Measurements from ENCODE around the gene THRAP3.

Gene THRAP3

DNA sequence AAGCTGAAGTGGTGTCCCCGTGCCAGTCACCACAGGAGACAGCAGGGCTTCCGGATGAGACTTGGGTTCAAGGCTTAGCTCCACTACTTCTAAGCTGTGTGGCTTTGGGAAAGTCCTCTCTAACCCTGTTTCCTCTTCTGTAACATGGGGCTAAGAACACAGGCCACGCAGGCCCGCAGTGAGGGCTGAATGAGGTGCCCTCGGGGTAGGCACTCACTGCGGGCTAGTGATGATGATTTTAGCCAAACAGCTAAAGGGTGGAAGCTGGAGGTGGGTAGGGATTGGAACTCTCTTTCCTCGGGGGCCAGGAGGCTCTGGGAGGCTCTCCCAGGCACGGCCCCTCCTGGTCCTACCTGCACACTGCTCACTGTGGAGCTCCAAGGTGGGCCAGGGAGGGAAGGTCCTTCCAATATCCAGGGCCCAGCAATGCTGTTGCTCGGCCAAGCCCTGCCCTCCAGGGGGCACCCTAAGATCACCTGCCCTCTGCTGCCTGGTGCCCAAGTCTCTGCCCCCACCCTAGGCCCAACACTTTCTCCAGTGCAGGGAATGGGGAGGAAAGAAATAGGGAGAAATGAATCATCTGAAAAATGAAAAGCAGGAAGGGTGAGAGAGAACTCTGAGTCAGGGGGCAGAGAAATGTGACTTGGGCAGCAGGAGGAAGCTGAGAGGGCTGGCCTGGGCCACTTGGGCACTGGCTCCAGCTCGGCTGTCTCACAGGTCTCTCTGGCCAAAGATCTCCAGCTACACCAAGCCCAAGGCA, 118.4 kb downstream of the THRAP3 start:
- no peak overlapping the region for H3K4me3 ChIP-seq (ENCODE audit: low read depth, low read length)
- in situ Hi-C loops (cut with HindIII; ENCODE audit: low sequenced_read_pairs) = no loop called here
- TF ChIP-seq, protein P1, sequence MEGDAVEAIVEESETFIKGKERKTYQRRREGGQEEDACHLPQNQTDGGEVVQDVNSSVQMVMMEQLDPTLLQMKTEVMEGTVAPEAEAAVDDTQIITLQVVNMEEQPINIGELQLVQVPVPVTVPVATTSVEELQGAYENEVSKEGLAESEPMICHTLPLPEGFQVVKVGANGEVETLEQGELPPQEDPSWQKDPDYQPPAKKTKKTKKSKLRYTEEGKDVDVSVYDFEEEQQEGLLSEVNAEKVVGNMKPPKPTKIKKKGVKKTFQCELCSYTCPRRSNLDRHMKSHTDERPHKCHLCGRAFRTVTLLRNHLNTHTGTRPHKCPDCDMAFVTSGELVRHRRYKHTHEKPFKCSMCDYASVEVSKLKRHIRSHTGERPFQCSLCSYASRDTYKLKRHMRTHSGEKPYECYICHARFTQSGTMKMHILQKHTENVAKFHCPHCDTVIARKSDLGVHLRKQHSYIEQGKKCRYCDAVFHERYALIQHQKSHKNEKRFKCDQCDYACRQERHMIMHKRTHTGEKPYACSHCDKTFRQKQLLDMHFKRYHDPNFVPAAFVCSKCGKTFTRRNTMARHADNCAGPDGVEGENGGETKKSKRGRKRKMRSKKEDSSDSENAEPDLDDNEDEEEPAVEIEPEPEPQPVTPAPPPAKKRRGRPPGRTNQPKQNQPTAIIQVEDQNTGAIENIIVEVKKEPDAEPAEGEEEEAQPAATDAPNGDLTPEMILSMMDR (IDR thresholded peaks at IDR 0.05; ENCODE audit: low read depth, low read length, missing control alignments) = peak; percentile 71
- DNase-seq (ENCODE audit: low read depth) = no peak

- DNase-seq (ENCODE audit: low read depth) = no peak
- in situ Hi-C loops (cut with HindIII; ENCODE audit: low sequenced_read_pairs) = no loop called here
- no peak overlapping the region for H3K4me3 ChIP-seq (ENCODE audit: low read depth, low read length)
- TF ChIP-seq, protein P1 (IDR thresholded peaks at IDR 0.05; ENCODE audit: low read depth, low read length, missing control alignments) = no peak
Observed at GRCh38 chr1:36343651-36344394, 119.6 kb downstream of the THRAP3 start.

DNA sequence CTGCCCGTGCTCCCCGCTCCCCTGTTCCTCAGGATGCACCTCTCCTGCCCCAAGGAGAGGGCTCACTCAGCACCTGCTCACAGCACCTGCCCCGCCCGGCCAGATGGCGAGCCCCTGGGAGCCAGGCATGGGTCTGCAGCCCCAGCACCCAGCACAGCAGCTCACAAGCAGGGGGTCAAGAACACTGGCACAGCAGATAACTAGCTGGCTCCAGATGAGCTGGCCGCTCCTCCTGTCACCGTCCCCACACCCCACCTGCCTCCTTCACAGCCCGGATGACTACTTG, 120.1 kb downstream of the THRAP3 start:
- TF ChIP-seq, protein P1 (IDR thresholded peaks at IDR 0.05; ENCODE audit: low read depth, low read length, missing control alignments) = no peak
- DNase-seq (ENCODE audit: low read depth) = no peak
- no peak overlapping the region for H3K4me3 ChIP-seq (ENCODE audit: low read depth, low read length)
- in situ Hi-C loops (cut with HindIII; ENCODE audit: low sequenced_read_pairs) = no loop called here

DNA sequence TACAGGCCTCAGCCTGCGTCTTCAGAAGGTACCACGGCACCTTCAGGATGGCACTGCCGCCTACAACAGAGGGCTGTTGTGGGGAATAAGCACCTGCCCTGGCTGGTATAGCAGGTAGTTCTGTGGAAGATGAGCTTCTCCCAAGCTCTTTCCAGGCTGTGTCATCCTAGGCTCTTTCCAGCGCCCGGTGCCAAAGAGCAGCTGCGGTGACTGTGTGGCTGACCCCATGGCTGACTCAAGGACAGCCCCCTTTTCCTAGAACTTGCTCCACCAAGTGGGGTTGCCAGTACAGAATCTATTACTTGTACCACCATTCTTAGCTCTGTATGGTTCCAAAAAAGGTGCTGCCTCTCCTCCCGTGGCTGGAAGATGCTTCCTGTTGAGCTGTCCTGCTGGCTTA, 121.1 kb downstream of the THRAP3 start:
- TF ChIP-seq, protein P1 (IDR thresholded peaks at IDR 0.05; ENCODE audit: low read depth, low read length, missing control alignments) = no peak
- in situ Hi-C loops (cut with HindIII; ENCODE audit: low sequenced_read_pairs) = no loop called here
- no peak for DNase-seq (ENCODE audit: low read depth)
- H3K4me3 ChIP-seq (ENCODE audit: low read depth, low read length) = no peak overlapping the region

DNA sequence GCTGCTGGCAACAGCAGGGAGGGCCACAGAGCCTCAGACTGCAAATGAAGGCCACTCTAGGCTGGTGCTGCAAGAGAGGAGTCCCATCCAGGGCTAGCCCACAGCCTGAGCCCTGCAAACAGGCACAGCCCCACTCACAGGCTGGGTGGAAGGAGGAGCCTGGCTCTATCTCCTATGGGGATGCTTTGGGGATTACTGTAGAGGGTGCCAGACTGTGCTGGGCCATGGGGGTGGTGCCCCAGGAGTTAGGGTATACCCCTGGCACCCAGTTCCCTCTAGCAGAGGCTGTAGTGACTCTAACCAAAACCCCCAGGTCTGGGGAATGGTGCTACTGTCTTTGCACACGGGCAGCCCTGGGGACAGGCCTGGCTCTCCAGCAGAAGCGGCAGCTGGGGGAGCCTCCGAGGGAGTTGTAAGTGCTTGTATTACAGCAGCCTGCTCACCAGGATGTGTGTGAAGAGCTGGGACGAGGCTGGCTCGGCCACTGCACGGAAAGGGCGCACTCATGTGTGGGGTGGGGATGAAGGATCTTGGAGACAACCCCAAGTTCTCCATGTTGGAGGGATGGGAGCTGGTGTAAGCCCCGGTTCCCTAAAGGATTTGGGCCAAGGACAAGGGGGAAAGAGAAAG, 122.6 kb downstream of the THRAP3 start:
- no peak for DNase-seq (ENCODE audit: low read depth)
- no peak overlapping the region for H3K4me3 ChIP-seq (ENCODE audit: low read depth, low read length)
- TF ChIP-seq, protein P1 (IDR thresholded peaks at IDR 0.05; ENCODE audit: low read depth, low read length, missing control alignments) = no peak
- in situ Hi-C loops (cut with HindIII; ENCODE audit: low sequenced_read_pairs) = no loop called here

- no peak for DNase-seq (ENCODE audit: low read depth)
- in situ Hi-C loops (cut with HindIII; ENCODE audit: low sequenced_read_pairs) = no loop called here
Observed at GRCh38 chr1:36349241-36349671, 125.0 kb downstream of the THRAP3 start.

More at GRCh38 chr1:36349241-36349671, 125.0 kb downstream of the THRAP3 start:
- H3K4me3 ChIP-seq (ENCODE audit: low read depth, low read length) = no peak overlapping the region
- TF ChIP-seq, protein P1 (IDR thresholded peaks at IDR 0.05; ENCODE audit: low read depth, low read length, missing control alignments) = no peak
